ENCODE results near the gene EXPH5. TPM values are rescaled to one million over a fixed set of nuclear protein-coding genes. Genes with fewer than 3 reads are reported as not detected.

The EXPH5 gene
- total and polyA plus RNA-seq, 2 donors (not counting 3 experiments of a cell fraction or from before 2014, with no cell fraction given): 0.03 to 0.09 TPM

GRCh38 chr11:108541531-108541930 is 52.0 kb downstream of the EXPH5 start:
- no peaks in the 10 kb centered on the region for H4K20me1 ChIP-seq (replicated peaks; ENCODE audit: control insufficient read depth, extremely low read depth, insufficient read depth, low read length)
- POLR2A ChIA-PET: no interaction called here
- H3K9me3 ChIP-seq (replicated peaks; ENCODE audit: control insufficient read depth, insufficient read depth, low read length): no peaks in the 10 kb centered on the region
- no peak overlapping the region for H3K9ac ChIP-seq (replicated peaks; ENCODE audit: extremely low read depth, insufficient read depth, low read length)
- H3K27me3 ChIP-seq (ENCODE audit: control insufficient read depth in 2 of 2, insufficient read depth in 2 of 2, low read length in 2 of 2): peaks cover 2 to 9% of the 10 kb centered on the region in 2 experiments
- no peaks in the 10 kb centered on the region for H3K4me1 ChIP-seq (ENCODE audit: control insufficient read depth, extremely low read depth, insufficient read depth, low read length)
- CTCF ChIA-PET: no interaction called here
- H2AFZ ChIP-seq (ENCODE audit: low read depth, low read length): no peak overlapping the region
- BruUV-seq (replicated peaks): no TSS peak
- dilution Hi-C loops (cut with MboI; ENCODE audit: extremely low pct_ligation_motif_present, low sequenced_read_pairs): no loop called here
- no peaks in the 10 kb centered on the region for H3K9me1 ChIP-seq (replicated peaks; ENCODE audit: control insufficient read depth, extremely low read depth, insufficient read depth, low read length)
- DNase-seq (ENCODE audit: low read depth, low spot score) (no peak), FAIRE-seq (no peak)
- intact Hi-C loops (cut with micrococcal nuclease): no loop called here
- no peak overlapping the region for H3K4me3 ChIP-seq (replicated peaks in 1 of 3; ENCODE audit: insufficient read depth in 1 of 3, low read depth in 1 of 3, low read length in 3 of 3)
- H3K36me3 ChIP-seq (ENCODE audit: control insufficient read depth in 2 of 2, extremely low read depth in 1 of 2, insufficient read depth in 2 of 2, low read length in 2 of 2): no peaks in the 10 kb centered on the region
- TF ChIP-seq POLR2AphosphoS5 (IDR thresholded peaks at IDR 0.05; ENCODE audit: insufficient read depth, low read depth, low read length): no peak
- TF ChIP-seq MAX (IDR thresholded peaks at IDR 0.05; ENCODE audit: insufficient read depth, insufficient read length): no peak
- no peak for TF ChIP-seq MYC (IDR thresholded peaks at IDR 0.05; ENCODE audit: low read depth, low read length)
- no peak for TF ChIP-seq GATA2 (IDR thresholded peaks at IDR 0.05; ENCODE audit: insufficient read depth, insufficient read length, low read depth, low read length)
- no peak for TF ChIP-seq JUN (IDR thresholded peaks at IDR 0.05; ENCODE audit: borderline replicate concordance, insufficient read depth, insufficient read length, low read depth)
- TF ChIP-seq FOS (IDR thresholded peaks at IDR 0.05; ENCODE audit: borderline replicate concordance, insufficient read depth, low read length): no peak
- no peak for TF ChIP-seq EZH2 (IDR thresholded peaks at IDR 0.05; ENCODE audit: borderline replicate concordance, low read depth, low read length, severe bottlenecking)
- no peak for TF ChIP-seq CTCF (IDR thresholded peaks at IDR 0.05; ENCODE audit: extremely low read depth in 1 of 2, insufficient read depth in 1 of 2, low read depth in 1 of 2, low read length in 2 of 2)
- no peak for TF ChIP-seq POLR2A (IDR thresholded peaks at IDR 0.05; ENCODE audit: low read depth, low read length)
- no peak overlapping the region for H3K4me2 ChIP-seq (ENCODE audit: insufficient read depth, low read length)
- no peak overlapping the region for H3K27ac ChIP-seq (ENCODE audit: insufficient read depth, low read depth, low read length)
- no peaks in the 10 kb centered on the region for H3K79me2 ChIP-seq (ENCODE audit: control insufficient read depth, insufficient read depth, low read length)
